Fibroblast of gingiva (primary cell): ENCODE measurements around the gene TTI1.
"Not testable (repeated sequence)": the region's sequence is repeated elsewhere in the genome, so short reads cannot be mapped to it uniquely, and the experiment has no call there.

Experiments used
- DNase-seq: peaks from one replicate; pipeline ENCODE4 v3.0.0-alpha.2; 2011; ENCODE audit warnings: low read depth

The TTI1 gene

DNA sequence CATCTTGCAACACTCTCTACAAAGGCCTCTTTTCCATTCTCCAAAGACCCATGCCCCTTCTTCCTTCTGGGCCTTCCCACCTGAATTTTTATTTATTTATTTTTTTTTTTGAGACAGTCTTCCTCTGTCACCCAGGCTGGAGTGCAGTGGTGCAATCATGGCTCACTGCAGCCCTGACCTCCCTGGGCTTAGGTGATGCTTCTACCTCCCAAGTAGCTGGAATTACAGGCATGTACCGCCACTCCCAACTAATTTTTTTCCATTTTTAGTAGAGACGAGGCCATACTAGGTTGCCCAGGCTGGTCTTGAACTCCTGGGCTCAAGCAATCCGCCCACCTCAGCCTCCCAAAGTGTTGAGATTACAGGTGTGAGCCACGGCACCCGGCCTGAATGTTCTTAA lies 23.8 kb downstream of the TTI1 start:
- not testable (repeated sequence) for DNase-seq

DNA sequence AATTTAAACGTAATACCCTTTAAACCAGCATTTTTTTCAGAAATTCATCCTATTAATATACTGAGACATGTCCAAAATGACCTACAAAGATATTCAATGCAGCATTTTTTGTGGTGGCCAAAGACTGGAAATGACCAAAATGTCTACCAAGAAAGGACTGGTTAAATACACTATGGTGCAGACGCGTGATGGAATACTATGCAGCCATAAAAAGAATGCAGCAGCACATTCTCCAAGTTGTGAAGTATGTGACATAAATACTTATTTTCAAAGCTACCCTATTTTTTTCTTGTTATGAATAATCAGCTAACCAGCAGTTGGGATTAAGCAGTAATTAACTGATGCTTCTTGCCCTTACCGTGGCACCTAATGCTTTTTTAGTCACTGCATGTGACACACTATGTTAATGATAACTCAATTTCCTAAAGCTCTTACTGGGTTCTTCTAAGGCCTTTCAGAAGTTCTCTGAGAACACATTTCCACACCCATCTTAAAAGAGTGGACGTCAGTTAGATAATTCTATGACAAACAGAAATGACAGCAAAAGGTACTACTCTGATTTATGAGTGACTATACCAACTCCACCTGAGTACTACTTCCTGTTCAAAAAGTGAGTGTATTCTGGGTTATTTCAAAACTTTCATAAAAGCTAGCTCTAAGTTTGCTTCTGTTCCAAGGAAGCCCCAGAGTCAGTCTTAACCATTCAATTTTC lies 24.9 kb downstream of the TTI1 start:
- no peak for DNase-seq

DNA sequence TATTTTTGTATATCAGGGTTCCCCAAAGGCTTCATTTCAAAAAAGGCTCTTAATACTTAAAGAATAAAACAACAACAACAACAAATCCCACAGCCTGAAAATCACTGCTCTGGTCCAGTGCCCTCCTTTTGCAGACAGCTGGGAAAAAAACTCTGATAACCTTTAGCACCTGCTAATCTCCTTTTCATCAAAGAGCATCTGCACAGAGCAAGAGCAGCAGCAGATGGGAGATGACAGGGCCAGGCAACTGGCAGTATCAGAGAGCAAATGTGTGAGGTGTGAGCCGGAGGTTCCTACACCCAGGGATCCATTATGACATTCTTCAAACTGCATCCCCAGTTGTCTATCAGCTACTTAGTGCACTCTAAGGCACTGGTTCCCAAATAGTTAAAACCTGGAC lies 25.7 kb downstream of the TTI1 start:
- no peak for DNase-seq

DNA sequence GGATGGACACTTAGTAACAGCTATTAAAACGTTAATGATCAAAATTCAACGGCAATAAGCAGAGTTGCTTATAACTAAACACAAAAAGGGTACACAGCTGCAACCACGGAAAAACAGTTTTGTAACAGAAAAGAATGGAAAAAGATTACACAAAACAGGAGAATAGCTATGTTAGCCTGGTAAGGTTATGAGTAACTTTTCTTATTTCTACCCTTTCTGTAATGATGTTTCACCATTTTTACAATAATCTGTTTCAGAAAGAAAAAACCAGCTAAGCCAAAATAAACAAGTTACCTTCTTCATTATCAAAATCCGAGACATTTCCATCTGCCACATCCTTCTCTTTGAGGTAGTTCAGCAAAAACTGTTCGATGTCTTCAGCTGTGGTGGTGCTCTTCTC lies 27.4 kb downstream of the TTI1 start:
- DNase-seq = no peak

DNA sequence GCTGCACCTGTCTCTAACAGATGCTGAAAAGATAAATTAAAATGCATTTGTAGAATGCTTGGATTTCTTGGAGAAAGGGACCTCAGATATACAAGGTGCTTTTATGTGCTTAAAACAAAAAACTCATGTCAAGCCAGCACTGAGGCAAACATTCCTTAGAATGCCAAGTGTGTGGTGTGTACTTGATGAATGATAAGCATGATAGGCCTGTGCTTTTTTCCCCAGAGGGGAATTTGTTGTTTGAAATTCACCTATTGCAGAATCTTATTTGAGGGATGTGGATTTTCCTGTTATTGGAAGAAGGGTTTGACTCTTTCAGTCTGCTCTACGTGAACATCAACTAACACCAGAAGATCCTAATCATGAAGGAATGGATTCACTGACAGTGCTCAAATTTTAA lies 28.8 kb downstream of the TTI1 start:
- no peak for DNase-seq

DNA sequence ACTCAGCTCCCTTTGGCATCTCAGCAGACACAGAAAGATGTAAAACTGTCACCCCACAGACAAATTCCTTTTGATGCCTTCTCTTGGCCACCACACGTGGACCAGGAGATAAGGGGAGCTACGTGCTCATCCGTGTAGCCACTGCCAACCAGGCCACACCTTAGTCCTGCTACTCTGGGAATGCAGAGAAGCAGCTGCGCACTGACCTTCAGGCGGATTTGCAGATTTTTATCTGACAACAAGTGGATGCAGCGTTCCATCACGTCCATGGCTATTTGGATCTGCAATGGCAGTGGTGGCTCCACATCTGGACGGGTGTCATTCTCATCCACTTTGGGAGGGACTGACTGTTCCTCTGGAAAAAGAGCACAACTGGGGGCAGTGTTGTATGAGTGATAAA lies 30.8 kb downstream of the TTI1 start:
- DNase-seq = no peak

DNA sequence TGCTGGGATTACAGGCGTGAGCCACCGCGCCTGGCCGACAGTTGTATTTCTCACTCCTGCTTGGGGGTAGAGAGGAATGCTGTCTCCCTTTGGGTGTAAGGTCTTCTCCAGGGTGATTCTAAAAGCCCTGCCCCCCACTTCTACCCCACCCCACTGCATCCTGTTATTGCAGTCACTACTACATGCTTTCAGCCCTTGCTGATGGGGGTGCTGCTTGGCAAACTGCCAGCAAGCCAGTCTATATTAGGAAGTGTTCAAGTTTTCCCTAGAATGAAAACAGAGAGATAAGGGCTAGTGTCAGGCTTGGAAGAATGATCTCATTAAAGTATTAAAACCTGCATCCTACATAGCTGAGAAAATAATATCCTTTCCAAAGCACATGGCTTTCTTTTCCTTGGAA lies 31.3 kb downstream of the TTI1 start:
- no peak for DNase-seq

DNA sequence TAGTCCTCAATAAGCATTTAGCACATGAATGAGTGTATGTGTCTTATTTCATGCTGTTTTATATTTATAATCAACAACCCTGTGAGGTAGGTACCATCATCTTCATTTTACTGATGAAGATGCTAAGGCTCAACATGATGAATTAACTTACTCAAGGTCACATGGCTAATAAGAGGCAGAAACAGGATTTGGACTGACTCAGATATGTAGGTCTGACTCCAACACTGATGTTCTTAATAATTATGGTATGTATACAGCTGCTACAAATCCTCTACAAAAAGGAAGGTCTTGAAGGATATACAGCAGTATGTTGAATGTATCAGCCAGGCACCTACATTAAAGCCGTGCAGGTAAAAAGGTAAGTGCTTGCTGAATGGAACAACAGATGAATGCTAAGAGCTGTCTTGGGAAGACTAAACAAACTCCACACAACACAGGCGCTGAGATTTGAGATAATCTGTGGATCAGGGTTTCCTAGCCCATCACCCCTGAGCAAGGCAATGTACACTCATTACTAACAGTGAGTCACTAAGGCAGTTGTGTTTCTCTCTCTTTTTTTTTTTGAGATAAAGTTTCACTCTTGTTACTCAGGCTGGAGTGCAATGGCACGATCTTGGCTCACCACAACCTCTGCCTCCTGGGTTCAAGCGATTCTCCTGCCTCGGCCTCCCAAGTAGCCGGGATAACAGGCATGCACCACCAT lies 31.9 kb downstream of the TTI1 start:
- peak; percentile 36 for DNase-seq

DNA sequence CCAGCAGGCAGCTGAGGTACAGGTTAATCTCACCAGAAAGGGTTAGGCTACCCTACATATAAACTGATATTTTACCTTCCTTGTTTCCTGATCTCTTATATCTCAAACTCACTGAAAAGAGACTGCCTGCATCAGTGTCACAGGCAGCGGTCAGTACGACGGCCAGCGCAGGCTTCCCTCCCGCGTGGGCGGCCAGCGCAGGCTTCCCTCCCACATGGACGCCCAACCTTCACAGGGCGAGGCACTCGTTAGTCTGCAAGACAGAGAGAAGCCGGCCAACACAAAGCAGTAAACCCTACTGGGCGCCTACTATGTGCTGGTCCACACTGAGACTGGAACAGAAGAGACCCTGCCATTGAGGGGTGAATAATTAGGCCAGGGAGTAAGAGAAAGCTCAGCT lies 33.0 kb downstream of the TTI1 start:
- no peak for DNase-seq

DNA sequence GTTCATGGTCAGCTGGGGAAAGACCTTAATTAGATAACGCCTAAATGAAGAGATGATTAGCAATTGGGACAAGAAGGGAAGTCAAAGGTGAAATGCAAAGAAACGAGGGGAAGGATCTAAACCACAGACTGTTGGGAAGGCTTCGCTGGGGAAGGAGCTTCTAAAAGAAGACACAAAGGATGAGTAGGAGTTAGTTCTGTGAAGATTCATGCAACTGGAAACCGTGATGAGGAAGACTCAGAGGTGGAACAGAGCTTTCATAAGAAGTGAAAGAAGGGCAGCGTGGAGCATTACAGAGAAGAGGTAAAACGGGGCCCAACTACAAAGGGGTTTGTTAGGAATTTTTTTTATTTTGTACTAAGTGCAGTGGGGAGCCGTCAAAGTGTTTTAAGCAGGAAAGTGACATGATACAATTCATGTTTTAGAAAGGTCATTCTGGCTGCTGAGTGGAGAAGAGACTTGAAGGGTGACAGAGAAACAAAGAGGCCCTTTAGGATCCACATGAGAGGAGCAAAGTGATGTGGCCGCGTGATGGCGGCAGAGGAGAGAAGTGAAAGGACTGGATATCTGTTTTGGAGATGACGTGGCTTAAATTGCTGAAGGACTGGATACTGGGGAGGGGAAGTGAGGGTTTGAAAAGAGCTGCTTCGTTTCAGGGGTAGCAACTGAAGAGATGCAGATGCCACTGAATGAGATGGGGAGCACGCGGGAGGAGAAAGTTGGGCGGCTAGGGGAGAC lies 33.6 kb downstream of the TTI1 start:
- DNase-seq = no peak

DNA sequence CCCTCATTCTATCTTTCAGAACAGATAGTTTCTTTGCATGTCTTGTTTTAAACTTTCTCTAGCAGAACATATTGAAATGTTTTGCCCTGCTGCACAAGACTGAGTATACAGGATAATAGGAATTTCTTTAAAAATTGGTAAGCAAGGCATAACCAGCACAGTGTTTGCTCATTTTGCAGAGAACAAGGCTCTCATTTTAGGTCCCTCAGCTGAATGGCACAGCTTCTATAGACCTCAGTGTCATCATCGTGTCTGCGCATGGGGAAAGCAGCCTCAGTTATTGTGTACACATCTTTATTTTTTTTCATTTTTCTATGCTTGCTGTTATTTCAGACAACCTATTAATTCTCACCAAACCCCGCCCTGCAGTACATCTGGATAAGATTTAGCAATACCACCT lies 35.7 kb downstream of the TTI1 start:
- DNase-seq = no peak

DNA sequence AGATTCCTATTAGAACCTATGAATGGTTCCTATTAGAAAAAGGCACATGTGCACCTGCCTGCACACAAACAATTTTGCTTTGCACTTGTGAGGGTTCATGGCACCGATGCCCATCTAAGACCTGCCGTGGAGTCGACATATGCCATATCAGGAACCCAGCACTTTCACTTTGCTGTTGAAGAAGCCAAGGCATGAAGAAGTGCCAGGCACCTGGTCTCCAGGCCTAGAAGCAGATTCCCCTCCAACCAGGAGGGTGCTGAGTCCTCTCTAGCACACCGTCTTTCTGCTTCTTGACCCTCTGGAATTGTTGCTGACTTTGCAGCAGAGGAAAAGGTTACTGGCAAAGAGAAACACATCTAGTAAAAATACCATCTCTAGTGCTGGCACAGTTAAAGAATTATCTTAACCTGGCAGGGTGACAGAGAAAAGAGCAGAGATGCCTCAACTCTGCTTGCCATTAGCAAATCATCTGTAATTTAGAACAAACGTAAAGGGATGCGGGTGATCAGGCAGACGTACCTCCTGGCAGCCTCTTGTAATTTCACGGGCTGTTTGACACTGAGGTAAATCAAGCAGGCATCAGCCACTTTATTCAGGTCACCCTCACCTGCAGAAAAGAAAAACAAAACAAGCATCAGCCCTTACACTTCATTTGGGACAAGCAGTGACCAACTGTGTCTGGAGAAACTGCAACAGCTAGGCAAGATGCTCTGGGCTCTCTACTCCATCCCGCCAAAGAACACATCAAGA lies 37.2 kb downstream of the TTI1 start:
- no peak for DNase-seq

DNA sequence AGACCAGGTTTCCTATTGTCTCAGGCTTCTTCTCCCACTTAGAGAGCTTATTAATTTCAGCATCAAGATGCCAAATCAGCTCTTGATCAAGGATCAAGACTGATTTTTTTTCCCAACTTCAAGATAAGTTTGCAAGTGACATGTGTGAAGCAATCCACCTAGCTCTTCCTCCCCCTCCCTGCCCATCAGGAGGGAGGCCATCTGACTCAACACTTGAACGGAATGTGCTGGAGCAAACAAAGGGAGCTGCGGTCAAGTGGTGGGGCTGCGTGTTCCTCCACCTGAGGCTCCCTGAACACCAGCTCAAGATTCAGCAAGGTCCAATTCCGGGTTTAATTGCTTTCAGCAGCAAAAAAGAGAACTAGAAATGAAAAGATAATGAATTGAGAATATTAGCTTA lies 38.7 kb downstream of the TTI1 start:
- peak; percentile 42 for DNase-seq

DNA sequence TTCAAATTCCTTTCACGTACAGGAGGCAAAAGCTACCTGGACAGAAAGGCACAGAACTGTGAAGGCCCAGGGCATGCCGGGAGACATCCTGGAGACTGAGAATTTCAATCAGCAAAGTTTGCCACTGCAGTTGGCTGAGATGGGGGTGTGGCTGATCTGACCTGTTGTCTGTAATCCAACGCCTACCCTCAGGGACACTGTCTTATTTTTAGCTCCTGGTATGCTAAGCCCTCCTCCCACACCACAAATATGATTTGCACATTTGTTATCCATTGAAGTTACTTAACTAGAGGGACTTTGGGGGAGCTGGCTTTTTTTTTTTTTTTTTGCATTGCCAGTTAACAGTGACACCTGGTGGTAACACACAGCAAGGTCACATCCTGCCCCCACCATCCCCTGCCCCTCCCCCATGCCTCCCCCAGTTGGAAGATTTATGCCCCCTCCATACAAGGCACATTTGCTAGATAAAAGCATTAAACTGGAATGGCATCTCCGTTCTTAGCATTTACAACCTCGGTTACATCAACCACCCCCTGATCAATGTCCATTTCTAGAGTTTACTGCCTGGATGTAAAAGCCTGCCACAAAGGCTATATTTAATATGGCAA lies 40.4 kb downstream of the TTI1 start:
- DNase-seq = peak; percentile 89

DNA sequence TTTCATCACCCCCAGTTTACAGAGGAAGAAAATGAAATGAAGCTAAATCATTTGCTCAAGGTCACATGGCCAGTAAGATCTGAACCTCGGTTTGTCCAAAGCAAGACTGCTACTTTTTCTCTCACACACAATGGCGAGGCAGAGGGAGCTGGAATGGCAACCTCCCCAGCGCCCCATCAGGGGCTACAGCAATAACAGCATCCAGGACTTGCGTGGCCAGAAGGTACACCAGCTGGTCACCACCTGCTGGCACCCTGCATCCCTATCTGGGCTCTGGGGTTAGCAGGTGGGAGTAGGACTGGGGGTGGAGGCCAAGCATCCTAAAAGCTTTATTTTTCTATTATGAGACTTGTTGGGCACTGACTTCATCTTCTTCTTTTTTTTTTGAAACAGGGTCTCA lies 41.3 kb downstream of the TTI1 start:
- DNase-seq = no peak

DNA sequence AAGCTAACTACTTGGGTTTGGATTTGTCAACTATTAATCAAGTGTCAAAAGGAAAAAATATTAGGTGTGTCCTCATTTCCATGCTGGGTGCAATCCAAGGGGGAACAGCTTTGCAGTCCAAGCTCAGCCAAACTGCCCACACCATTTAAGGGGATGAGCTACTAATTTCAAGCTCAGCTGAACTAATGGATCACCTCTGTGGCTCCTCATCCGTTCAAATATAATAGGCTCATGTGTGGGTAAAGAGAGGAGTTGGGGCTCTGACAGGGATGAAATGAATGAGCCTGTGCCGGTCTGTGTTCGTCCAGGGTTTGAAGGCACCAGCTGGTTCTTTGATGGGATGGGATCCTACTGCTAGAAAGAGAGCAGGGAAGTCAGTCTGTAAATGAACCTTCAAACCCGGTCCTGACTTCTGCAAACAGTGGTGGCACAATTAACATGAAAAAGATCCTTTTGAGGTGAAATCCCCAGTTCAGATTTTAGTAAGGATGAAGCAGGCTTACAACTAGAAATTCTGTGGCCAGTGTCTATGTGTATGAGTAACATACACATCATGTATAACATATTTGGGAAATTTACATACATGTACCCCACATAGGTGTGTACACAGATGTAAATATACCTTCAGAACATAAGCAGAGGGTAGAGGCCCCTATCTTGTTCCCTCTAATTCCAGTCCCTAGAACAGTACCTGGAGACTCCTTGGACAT lies 41.9 kb downstream of the TTI1 start:
- DNase-seq = no peak

DNA sequence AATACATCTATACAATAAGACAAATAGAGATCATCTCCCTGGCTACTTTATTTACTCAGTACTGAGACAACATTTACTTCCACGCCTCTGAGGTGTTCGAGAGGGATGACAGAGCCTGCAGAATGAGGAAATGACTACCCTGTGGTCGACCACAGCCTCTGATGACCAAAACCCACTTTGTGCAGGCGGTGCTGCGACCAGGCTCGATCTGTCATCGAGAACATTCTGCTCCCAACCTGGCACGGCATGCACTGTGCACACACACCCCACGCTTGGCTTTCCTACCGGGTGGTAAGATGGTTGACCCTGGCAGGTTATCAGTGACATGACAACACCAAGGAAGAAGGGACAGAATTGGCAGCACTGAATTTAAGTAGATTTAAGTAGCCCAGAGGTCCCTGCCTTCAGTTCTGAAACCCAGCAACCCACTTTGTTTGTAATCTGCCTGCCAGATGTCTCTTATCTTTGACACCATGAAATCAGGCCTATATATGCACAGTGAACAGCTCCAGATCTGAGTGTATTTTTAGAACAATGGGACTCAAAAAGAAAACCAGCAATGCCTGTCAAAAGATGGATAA lies 42.6 kb downstream of the TTI1 start:
- DNase-seq = no peak

DNA sequence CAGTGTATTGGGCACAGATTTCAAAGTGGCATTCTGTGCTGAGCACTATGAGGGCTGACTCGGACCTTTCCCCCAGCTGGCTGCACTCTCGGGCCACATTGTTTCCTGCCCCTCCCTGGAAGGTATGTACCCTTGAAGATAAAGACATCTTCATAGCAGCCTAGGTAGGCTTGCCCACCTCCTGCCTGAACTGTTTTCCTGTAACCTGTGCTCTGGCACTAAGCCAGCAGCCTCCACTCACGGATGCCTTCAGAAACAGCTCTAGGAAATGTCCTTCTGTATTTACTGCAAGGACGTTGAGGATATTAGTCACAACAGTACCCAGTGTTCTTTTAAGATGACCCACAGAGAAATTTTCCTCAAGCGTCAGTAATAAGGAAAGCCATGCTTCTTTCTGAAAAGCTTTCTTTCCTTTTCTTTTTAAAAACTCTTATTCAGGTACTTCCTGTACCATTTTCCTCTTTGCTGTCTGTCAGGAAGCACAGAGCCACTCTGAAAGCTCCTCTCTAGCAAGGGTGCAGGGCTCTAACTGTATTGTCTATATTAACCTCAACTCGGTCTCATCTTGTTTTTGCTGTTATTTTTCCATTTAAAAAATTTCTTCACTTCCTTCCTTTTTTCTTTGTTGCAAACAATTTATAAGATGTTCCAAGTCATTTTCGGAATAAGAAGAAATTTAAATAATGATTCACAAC lies 43.5 kb downstream of the TTI1 start:
- DNase-seq = no peak

DNA sequence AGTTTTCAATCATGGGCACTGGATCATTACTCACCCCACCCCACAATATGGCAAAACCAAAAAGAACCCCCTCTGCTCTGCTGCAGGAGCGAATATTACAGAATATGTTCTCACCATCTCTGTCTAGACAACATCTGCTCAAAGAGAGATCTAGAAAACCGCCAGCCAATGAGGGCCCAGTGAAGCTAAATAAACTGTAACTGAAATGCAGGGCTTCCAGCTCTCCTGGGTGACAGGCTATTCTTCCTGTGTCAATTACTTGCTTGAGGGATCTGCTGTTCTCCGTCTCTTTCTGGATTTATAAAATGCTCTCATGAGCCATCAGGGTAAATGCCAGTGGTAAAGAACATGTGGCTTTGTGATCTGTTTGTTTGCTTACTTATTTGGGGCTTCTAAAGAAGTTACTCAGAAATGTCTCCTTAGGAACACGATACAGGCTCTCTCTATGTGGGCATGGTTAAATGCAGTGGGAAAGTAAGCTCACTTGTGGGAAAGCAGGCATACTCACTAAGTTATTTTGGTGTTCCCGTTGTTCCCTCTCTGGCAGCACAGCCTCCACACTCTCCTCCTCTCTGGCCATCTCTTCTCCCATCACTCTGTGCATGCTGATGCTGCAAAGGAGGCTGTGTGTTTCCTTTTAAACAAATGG lies 44.8 kb downstream of the TTI1 start:
- DNase-seq = peak; percentile 43
